ENCODE results near the gene NOS1AP.

Gene NOS1AP

GRCh38 chr1:162264108-162264507 lies 194.6 kb downstream of the NOS1AP start:
- DNase-seq (ENCODE audit: extremely low spot score) = no peak
- TF ChIP-seq ELF4 (IDR thresholded peaks at IDR 0.05) (no peak), FOXA1 (IDR thresholded peaks at IDR 0.05) (no peak), SP1 (IDR thresholded peaks at IDR 0.05) (no peak), LEF1 (IDR thresholded peaks at IDR 0.05; ENCODE audit: borderline replicate concordance) (no peak), SUZ12 (IDR thresholded peaks at IDR 0.05) (no peak), BHLHE40 (IDR thresholded peaks at IDR 0.05; ENCODE audit: borderline replicate concordance) (no peak), L3MBTL2 (conservative IDR thresholded peaks at IDR 0.05) (no peak), NFRKB (IDR thresholded peaks at IDR 0.05) (no peak), TARDBP (IDR thresholded peaks at IDR 0.05) (no peak)
- TF ChIP-seq, protein P1, sequence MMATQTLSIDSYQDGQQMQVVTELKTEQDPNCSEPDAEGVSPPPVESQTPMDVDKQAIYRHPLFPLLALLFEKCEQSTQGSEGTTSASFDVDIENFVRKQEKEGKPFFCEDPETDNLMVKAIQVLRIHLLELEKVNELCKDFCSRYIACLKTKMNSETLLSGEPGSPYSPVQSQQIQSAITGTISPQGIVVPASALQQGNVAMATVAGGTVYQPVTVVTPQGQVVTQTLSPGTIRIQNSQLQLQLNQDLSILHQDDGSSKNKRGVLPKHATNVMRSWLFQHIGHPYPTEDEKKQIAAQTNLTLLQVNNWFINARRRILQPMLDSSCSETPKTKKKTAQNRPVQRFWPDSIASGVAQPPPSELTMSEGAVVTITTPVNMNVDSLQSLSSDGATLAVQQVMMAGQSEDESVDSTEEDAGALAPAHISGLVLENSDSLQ (IDR thresholded peaks at IDR 0.05) = no peak
- POLR2A ChIA-PET = no interaction called here
- CTCF ChIA-PET = no interaction called here

DNA sequence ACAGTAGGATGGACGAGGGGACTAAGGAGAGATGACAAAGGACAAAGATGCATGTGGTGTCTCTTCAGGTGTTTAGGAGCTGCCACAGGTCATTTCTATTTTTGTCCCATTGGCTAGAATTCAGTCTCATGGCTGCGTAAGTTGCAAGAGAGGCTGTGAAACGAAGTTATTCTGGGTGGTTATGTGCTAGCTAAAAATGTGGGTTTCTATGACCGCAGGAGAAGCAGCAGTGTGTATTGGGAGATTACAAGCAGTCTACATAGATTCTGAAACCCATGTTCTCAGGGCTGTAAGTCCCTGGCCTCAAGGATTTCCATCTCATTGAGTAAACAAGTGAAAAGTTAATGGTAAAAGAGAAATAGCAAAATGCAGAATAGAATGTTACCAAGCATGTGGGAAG lies 196.5 kb downstream of the NOS1AP start:
- ChIA-PET POLR2A (no interaction called here), CTCF (no interaction called here)
- DNase-seq (ENCODE audit: extremely low spot score) = no peak
- TF ChIP-seq FOXM1 (IDR thresholded peaks at IDR 0.05; ENCODE audit: borderline replicate concordance) = no peak
- TF ChIP-seq, protein P1 (IDR thresholded peaks at IDR 0.05) = no peak
- TF ChIP-seq FOXK2 (IDR thresholded peaks at IDR 0.05) = no peak

DNA sequence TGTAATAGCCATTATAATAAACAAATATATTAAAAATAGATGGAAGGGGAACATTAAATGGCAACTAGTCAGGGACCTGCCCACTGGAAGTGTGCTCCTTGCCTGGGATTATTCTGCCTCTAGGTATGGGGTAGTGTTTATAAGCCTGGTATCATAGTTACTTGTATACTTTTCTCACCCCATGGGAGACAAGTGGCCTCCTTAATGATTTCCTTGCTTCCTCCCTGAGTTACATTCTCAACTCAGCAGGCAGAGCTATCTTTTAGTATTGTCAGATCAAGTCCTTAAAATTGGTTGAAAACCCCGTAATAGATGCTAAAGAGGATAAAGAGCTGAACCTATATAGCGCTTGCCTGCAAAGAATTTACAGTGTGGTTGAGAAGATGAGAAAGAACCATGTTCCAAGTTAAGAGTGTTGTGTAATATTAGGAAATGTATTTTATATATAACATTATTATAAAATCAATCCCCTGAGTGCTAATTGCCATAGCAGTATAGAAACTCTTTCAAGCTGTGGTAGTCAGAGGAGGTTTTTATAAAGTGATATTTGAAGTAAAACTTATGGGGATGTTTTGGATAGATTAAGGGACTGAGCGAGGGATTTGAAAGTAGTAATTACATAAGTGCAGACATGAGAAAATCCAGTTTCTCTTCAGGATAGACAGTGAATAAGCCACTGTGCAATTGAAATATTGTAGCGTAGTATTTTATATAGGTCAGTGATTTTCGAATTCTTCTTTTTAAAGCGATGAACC lies 200.7 kb downstream of the NOS1AP start:
- DNase-seq (ENCODE audit: extremely low spot score) = no peak
- TF ChIP-seq NFRKB (IDR thresholded peaks at IDR 0.05) (no peak), FOXK2 (IDR thresholded peaks at IDR 0.05) (no peak), FOXA1 (IDR thresholded peaks at IDR 0.05) (no peak), SP1 (IDR thresholded peaks at IDR 0.05) (no peak), FOXM1 (IDR thresholded peaks at IDR 0.05; ENCODE audit: borderline replicate concordance) (no peak), ELF4 (IDR thresholded peaks at IDR 0.05) (no peak), SUZ12 (IDR thresholded peaks at IDR 0.05) (no peak), BHLHE40 (IDR thresholded peaks at IDR 0.05; ENCODE audit: borderline replicate concordance) (no peak), L3MBTL2 (conservative IDR thresholded peaks at IDR 0.05) (no peak)
- POLR2A ChIA-PET = no interaction called here
- CTCF ChIA-PET = interaction anchor here (0.6 to 1.9 kb wide), 2 partner anchors 173 to 214 kb away, joined by 4 to 6 read pairs; no protein-coding TSS in a partner anchor

DNA sequence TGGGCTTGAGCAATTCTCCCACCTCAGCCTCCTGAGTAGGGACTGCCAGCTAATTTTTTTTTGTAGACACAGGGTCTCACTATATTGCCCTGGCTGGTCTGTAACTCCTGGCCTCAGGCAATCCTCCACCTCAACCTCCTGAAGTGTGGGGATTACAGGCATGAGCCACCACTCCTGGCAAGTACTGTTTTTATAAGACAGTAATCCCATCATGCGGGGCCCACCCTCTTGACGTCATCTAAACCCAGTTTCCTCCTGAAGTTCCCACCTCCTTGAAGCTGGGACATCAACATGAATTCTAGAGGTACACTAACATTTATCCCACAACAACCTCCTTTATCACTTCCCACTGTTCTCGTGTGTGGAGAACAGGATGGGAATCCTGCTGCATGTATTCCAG lies 202.5 kb downstream of the NOS1AP start:
- ChIA-PET POLR2A (no interaction called here), CTCF (no interaction called here)
- TF ChIP-seq ZNF384 (IDR thresholded peaks at IDR 0.05) = no peak
- TF ChIP-seq TARDBP (IDR thresholded peaks at IDR 0.05) = no peak
- no peak for TF ChIP-seq L3MBTL2 (conservative IDR thresholded peaks at IDR 0.05)
- TF ChIP-seq CTBP1 (IDR thresholded peaks at IDR 0.05; ENCODE audit: borderline replicate concordance) = no peak
- no peak for TF ChIP-seq ARNT (IDR thresholded peaks at IDR 0.05)
- TF ChIP-seq FOXM1 (IDR thresholded peaks at IDR 0.05; ENCODE audit: borderline replicate concordance) = no peak
- DNase-seq (ENCODE audit: extremely low spot score) = no peak

DNA sequence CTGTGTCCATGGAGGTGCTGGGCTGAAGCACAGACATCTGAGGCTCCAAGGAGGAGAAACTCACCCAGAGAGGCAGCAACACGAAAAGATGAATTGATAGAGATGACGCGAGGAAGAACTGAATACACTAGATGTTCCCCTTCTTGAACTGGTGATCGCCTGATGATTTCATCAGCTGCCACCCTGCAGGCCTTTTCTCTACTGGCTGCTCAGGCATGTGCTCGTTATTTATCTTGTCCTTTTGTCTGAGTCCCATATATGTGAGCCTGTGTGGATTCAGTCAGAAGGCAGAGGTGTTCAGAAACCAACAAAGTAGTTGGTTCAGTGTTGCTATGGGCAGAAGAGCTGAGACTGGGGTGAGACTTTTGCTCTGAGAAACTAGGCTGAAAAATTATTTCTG lies 202.9 kb downstream of the NOS1AP start:
- DNase-seq (ENCODE audit: extremely low spot score) = no peak
- ChIA-PET CTCF (interaction anchor here (0.7 kb wide), 1 partner anchor 116 kb away, joined by 3 read pairs; no protein-coding TSS in a partner anchor), POLR2A (no interaction called here)
- TF ChIP-seq ZNF384 (IDR thresholded peaks at IDR 0.05) (no peak), SUZ12 (IDR thresholded peaks at IDR 0.05) (no peak), NFRKB (IDR thresholded peaks at IDR 0.05) (no peak), HDGF (IDR thresholded peaks at IDR 0.05; ENCODE audit: borderline replicate concordance) (no peak), ELF4 (IDR thresholded peaks at IDR 0.05) (no peak), FOXM1 (IDR thresholded peaks at IDR 0.05; ENCODE audit: borderline replicate concordance) (no peak), SP1 (IDR thresholded peaks at IDR 0.05) (no peak), ARNT (IDR thresholded peaks at IDR 0.05) (no peak)
- TF ChIP-seq, protein P1 (IDR thresholded peaks at IDR 0.05) = no peak

GRCh38 chr1:162275622-162276175 lies 206.2 kb downstream of the NOS1AP start:
- TF ChIP-seq CTBP1 (IDR thresholded peaks at IDR 0.05; ENCODE audit: borderline replicate concordance) = no peak
- no peak for TF ChIP-seq HDGF (IDR thresholded peaks at IDR 0.05; ENCODE audit: borderline replicate concordance)
- no peak for TF ChIP-seq FOXA1 (IDR thresholded peaks at IDR 0.05)
- no peak for TF ChIP-seq TARDBP (IDR thresholded peaks at IDR 0.05)
- TF ChIP-seq L3MBTL2 (conservative IDR thresholded peaks at IDR 0.05) = no peak
- TF ChIP-seq ZNF384 (IDR thresholded peaks at IDR 0.05) = no peak
- CTCF ChIA-PET = interaction anchor here (1.0 kb wide), 1 partner anchor 219 kb away, joined by 7 read pairs; no protein-coding TSS in a partner anchor
- DNase-seq (ENCODE audit: extremely low spot score) = no peak
- POLR2A ChIA-PET = no interaction called here

DNA sequence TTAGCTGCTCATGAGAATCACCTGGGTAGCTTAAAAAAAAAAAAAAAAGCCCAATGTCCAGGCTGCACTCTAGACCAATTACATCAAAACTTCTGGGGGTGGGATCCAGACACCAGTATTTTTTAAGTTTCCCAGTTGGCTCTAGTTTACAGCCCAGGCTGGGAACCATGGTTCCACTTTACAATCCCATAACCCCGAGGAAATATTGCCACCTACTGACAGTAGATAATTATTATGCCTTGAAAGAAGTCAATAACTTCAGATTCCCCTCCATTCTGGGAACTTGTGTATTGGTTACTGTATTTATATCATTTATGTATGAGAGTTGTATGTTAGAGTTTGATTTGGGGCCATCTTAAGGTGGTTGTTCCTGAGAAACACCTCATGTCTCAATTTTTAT lies 207.0 kb downstream of the NOS1AP start:
- POLR2A ChIA-PET = no interaction called here
- peak; percentile 49 for DNase-seq (ENCODE audit: extremely low spot score)
- TF ChIP-seq NFRKB (IDR thresholded peaks at IDR 0.05) (no peak), ELF4 (IDR thresholded peaks at IDR 0.05) (no peak), L3MBTL2 (conservative IDR thresholded peaks at IDR 0.05) (no peak), FOXA1 (IDR thresholded peaks at IDR 0.05) (no peak), CTBP1 (IDR thresholded peaks at IDR 0.05; ENCODE audit: borderline replicate concordance) (no peak), FOXM1 (IDR thresholded peaks at IDR 0.05; ENCODE audit: borderline replicate concordance) (no peak), SP1 (IDR thresholded peaks at IDR 0.05) (no peak), ZNF384 (IDR thresholded peaks at IDR 0.05) (no peak), ARNT (IDR thresholded peaks at IDR 0.05) (no peak), HDGF (IDR thresholded peaks at IDR 0.05; ENCODE audit: borderline replicate concordance) (no peak), TARDBP (IDR thresholded peaks at IDR 0.05) (no peak), BHLHE40 (IDR thresholded peaks at IDR 0.05; ENCODE audit: borderline replicate concordance) (no peak), FOXK2 (IDR thresholded peaks at IDR 0.05) (no peak), SUZ12 (IDR thresholded peaks at IDR 0.05) (no peak), LEF1 (IDR thresholded peaks at IDR 0.05; ENCODE audit: borderline replicate concordance) (no peak)
- TF ChIP-seq, protein P1 (IDR thresholded peaks at IDR 0.05) = no peak
- CTCF ChIA-PET = interaction anchor here (1.0 kb wide), 2 partner anchors 220 kb away, joined by 3 to 7 read pairs; no protein-coding TSS in a partner anchor
